Spleen (tissue), 11 donors: ENCODE results near the gene MAMSTR. TPM values are rescaled to one million over a fixed set of nuclear protein-coding genes. Genes with fewer than 3 reads are reported as not detected.
"Not testable (repeated sequence)": the region's sequence is repeated elsewhere in the genome, so short reads cannot be mapped to it uniquely, and the experiment has no call there.

ENCODE experiments used
- DNase-seq: peaks from one replicate; pipeline ENCODE4 v3.0.0-alpha.2; 2020
- H3K27ac ChIP-seq, 8 donors: fragments of 200-600 bp; sonication (generic) in 7 of 8; 1 replicate in 4 of 8; 2 replicates in 4 of 8; pipeline versions ENCODE4 v1.5.0 to v1.8.0; 2016 to 2021; ENCODE audit warnings: inconsistent platforms in 4 of 8, mild to moderate bottlenecking in 4 of 8, moderate library complexity in 1 of 8
- H3K27me3 ChIP-seq, 7 donors: fragments of 200-600 bp; sonication (generic) in 6 of 7; replicated peaks in 1 of 7; 1 replicate in 4 of 7; 2 replicates in 3 of 7; pipeline versions ENCODE4 v1.5.0 to v1.8.0; 2016 to 2021; ENCODE audit warnings: inconsistent platforms in 3 of 7, mild to moderate bottlenecking in 1 of 7
- H3K36me3 ChIP-seq, 6 donors: fragments of 200-600 bp; sonication (generic) in 5 of 6; 1 replicate in 4 of 6; 2 replicates in 2 of 6; pipeline versions ENCODE4 v1.5.0 to v1.8.0; 2016 to 2021; ENCODE audit warnings: inconsistent platforms in 2 of 6
- H3K4me1 ChIP-seq, 6 donors: fragments of 200-600 bp; sonication (generic) in 5 of 6; 1 replicate in 3 of 6; 2 replicates in 3 of 6; pipeline versions ENCODE4 v1.5.0 to v1.8.0; 2016 to 2021; ENCODE audit warnings: inconsistent platforms in 3 of 6
- H3K4me3 ChIP-seq, 8 donors: fragments of 200-600 bp; sonication (generic) in 7 of 8; 1 replicate in 4 of 8; 2 replicates in 4 of 8; pipeline versions ENCODE4 v1.5.0 to v1.8.0; 2016 to 2021; ENCODE audit warnings: inconsistent platforms in 4 of 8, mild to moderate bottlenecking in 4 of 8, moderate library complexity in 2 of 8
- H3K9me3 ChIP-seq, 8 donors: fragments of 200-600 bp; sonication (generic) in 7 of 8; 1 replicate in 4 of 8; 2 replicates in 4 of 8; pipeline versions ENCODE4 v1.5.0 to v1.8.0; 2016 to 2021; ENCODE audit warnings: inconsistent platforms in 4 of 8
- CTCF ChIP-seq, 11 experiments: fragments of 200-600 bp in 7 of 11; fragments of 450-650 bp in 4 of 11; sonication (generic) in 4 of 11; IDR thresholded peaks in 8 of 11; conservative IDR thresholded peaks in 3 of 11; 1 replicate in 7 of 11; 2 replicates in 4 of 11; pipeline versions ENCODE4 v1.4.0 to v1.8.0; 2016 to 2021; ENCODE audit warnings: antibody characterized with exemption in 11 of 11, inconsistent platforms in 4 of 11, mild to moderate bottlenecking in 1 of 11
- POLR2A ChIP-seq, 3 donors: fragments of 450-650 bp; IDR thresholded peaks; one replicate each; pipeline ENCODE4 v1.5.1; 2017; ENCODE audit warnings: antibody characterized with exemption in 3 of 3, mild to moderate bottlenecking in 1 of 3
- POLR2AphosphoS5 ChIP-seq, 3 donors: sonication (generic); formaldehyde crosslinking; IDR thresholded peaks; one replicate each; pipeline ENCODE4 v1.5.1; 2017; ENCODE audit warnings: antibody characterized with exemption in 3 of 3
- WGBS, 5 donors: extraction: QIAGEN DNeasy Blood & Tissue Kit in 3 of 5; methylation state at CpG; one replicate each; pipeline versions ENCODE4 v1.1.5 to v1.1.7; 2013 to 2018; 5-methylcytosine and 5-hydroxymethylcytosine counted together
- intact Hi-C: fragments of 100-400 bp; cut with DNase I; formaldehyde crosslinking; loops from one replicate; pipeline ENCODE4 v1.15.0; 2023; ENCODE audit warnings: low total_unique reads
- polyA plus RNA-seq, 3 donors: library from polyadenylated mRNA; stranded (reverse); fragments of 200-250 nt; gene quantifications; one replicate each; pipeline ENCODE4 v1.2.1, GENCODE V29; 2013
- total RNA-seq, 7 donors: library from RNA; depleted of rRNA in 3 of 7; stranded (reverse); fragments of >200 nt in 3 of 7; fragmentation: NEBNext Ultra II Directional in 4 of 7; extraction: Animal tissue kit (Norgen Biotek cat#: 25700) in 4 of 7; gene quantifications; one replicate each; pipeline versions ENCODE4 v1.1.0 to v1.2.1, GENCODE V29; 2016 to 2021
- donor health status: healthy with polysubstance abuse.
- donor health status: DM: no; HTN: no; CAD: no; lungs with moderate emphysema.
- donor health status: DM: no; HTN: no; CAD: no.
- donor health status: Bipolar disorder and iron deficiency.
- donor health status: healthy.
- donor health status: DM: no; HTN: no; CAD: no.
- donor health status: DM: yes; HTN: yes; CAD: no.

The MAMSTR gene
- total and polyA plus RNA-seq, 10 donors, result 0.93 to 10.7 (median 3.9) TPM

DNA sequence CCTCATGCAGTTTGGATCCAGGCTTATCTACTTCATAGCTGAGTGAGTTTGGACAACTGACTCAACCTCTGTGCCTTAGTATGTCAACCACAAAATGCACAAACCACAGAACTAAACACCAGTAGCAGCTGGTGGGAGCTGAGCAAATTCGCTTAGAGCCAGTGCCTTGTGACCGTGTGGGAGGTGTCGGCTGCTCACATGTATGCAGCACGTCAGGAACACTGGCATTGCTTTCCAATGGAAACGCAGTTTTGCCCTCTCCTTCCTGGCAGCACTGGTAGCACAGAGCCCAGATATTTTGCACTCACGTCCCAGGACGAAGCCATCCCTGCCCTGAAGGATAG, 38.4 kb downstream of the MAMSTR start:
- Histone ChIP-seq H3K9me3 (no peaks in the 10 kb centered on the region), H3K4me1 (peaks cover 0 to under 1% (median 0%) of the 10 kb centered on the region in 6 donors), H3K27ac (no peak overlapping the region), H3K4me3 (no peak overlapping the region), H3K27me3 (no peaks in the 10 kb centered on the region), H3K36me3 (no peaks in the 10 kb centered on the region)
- DNase-seq, result no peak
- 58 to 71% (median 69%) methylated on average over 6 to 7 of the region's 7 CpGs for WGBS, 5 donors
- no peak for TF ChIP-seq CTCF (IDR thresholded peaks at IDR 0.05 in 8 of 11, conservative IDR thresholded peaks at IDR 0.05 in 3 of 11)
- intact Hi-C loops, result no loop called here

DNA sequence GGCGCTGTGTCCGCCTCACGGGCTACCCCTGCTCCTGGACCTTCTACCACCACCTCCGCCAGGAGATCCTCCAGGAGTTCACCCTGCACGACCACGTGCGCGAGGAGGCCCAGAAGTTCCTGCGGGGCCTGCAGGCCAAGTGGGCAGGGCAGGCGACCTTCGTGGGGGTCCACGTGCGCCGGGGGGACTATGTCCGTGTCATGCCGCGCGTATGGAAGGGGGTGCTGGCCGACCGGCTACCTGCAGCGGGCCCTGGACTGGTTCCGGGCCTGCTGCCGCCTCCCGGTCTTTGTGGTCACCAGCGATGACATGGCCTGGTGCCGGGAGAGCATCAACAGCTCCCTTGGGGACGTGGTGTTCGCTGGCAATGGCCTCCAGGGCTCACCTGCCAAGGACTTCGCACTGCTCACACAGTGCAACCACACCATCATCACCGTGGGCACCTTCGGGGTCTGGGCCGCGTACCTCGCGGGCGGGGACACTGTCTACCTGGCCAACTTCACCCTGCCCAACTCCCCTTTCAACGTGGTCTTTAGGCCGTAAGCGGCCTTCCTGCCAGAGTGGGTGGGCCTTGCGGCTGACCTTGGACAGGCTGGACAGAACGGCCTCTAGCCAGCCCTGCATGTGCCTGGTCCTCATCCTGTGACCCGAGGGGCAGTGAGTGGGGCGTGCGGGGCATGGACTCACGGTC, 38.9 kb downstream of the MAMSTR start:
- intact Hi-C loops, result no loop called here
- Histone ChIP-seq H3K4me3 (no peak overlapping the region), H3K27ac (no peak overlapping the region), H3K4me1 (peaks cover 1 to 5% (median 3%) of the 10 kb centered on the region in 6 donors), H3K27me3 (no peaks in the 10 kb centered on the region), H3K36me3 (no peaks in the 10 kb centered on the region), H3K9me3 (no peaks in the 10 kb centered on the region)
- TF ChIP-seq POLR2AphosphoS5 (IDR thresholded peaks at IDR 0.05), result peak in 1 of 3 donors; percentile 15
- TF ChIP-seq CTCF (IDR thresholded peaks at IDR 0.05 in 8 of 11, conservative IDR thresholded peaks at IDR 0.05 in 3 of 11), result no peak
- no peak for TF ChIP-seq POLR2A (IDR thresholded peaks at IDR 0.05)
- no peak for DNase-seq
- 84 to 92% (median 88%) methylated on average over 26 to 45 of the region's 45 CpGs for WGBS, 5 donors

GRCh38 chr19:48680006-48680405, 39.5 kb downstream of the MAMSTR start:
- H3K4me1 ChIP-seq, result peaks cover 7 to 11% (median 8%) of the 10 kb centered on the region in 6 donors
- H3K27me3 ChIP-seq, DNase-seq, H3K27ac ChIP-seq, intact Hi-C loops, H3K36me3 ChIP-seq, H3K4me3 ChIP-seq, H3K9me3 ChIP-seq: not testable (repeated sequence)
- 91 to 95% (median 93%) methylated on average over 12 to 18 of the region's 19 CpGs for WGBS, 5 donors

DNA sequence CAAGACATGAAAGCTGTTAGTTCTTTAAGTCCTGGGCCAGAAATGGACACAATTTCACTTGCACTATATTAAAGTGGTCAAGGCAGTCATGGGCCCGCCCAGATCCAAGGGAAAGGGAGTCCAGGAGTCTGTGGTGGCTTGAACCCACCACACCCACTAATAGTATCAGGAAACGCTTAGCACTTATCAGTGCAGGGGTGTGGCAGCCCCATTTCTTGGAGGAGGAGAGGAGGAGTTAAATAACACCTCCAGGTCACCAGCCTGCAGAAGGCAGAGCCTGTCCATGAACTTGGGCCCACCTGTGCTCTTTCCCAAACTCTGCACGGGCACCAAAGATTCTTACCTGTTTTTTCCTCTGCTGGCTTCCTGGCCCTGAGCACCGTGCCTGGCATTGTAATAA, 41.3 kb downstream of the MAMSTR start:
- Histone ChIP-seq H3K27ac (no peak overlapping the region), H3K4me1 (peaks cover 7 to 19% (median 13%) of the 10 kb centered on the region in 6 donors), H3K4me3 (no peak overlapping the region), H3K9me3 (no peaks in the 10 kb centered on the region), H3K36me3 (no peaks in the 10 kb centered on the region), H3K27me3 (no peaks in the 10 kb centered on the region)
- peak; percentile 37 for DNase-seq
- no peak for TF ChIP-seq POLR2AphosphoS5 (IDR thresholded peaks at IDR 0.05)
- no peak for TF ChIP-seq CTCF (IDR thresholded peaks at IDR 0.05 in 8 of 11, conservative IDR thresholded peaks at IDR 0.05 in 3 of 11)
- no peak for TF ChIP-seq POLR2A (IDR thresholded peaks at IDR 0.05)
- intact Hi-C loops, result no loop called here
- whole genome bisulfite sequencing, 5 donors, result 53 to 83% (median 72%) methylated on average over 4 of the region's 4 CpGs

DNA sequence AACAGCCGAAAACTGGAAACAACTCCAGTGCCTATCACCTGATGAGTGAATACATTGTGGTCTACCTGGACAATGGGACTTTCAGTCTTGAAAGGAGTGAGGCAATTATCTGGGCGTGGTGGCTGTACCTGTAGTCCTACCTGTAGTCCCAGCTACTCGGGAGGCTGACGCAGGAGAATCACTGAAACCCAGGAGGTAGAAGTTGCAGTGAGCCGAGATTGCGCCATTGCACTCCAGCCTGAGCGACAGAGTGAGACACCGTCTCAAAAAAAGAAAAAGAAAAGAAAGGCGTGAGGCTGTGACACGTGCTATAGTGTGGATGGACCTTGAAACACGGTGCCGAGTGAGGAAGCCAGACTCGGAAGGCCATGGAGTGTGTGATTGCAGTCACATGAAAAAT, 42.6 kb downstream of the MAMSTR start:
- H3K36me3 ChIP-seq, result no peaks in the 10 kb centered on the region
- H3K9me3 ChIP-seq, result no peaks in the 10 kb centered on the region
- no peak overlapping the region for H3K4me3 ChIP-seq
- TF ChIP-seq POLR2AphosphoS5 (IDR thresholded peaks at IDR 0.05), result no peak
- TF ChIP-seq POLR2A (IDR thresholded peaks at IDR 0.05), result no peak
- no peak for TF ChIP-seq CTCF (IDR thresholded peaks at IDR 0.05 in 8 of 11, conservative IDR thresholded peaks at IDR 0.05 in 3 of 11)
- no peak overlapping the region for H3K27ac ChIP-seq
- DNase-seq, result peak; percentile 18
- 85 to 93% (median 88%) methylated on average over 13 of the region's 13 CpGs for whole genome bisulfite sequencing, 5 donors
- H3K4me1 ChIP-seq, result peaks cover 7 to 19% (median 13%) of the 10 kb centered on the region in 6 donors
- H3K27me3 ChIP-seq, result no peaks in the 10 kb centered on the region
- intact Hi-C loops, result no loop called here
